Measurements from ENCODE around the gene RPN2. TPM values are rescaled to one million over a fixed set of nuclear protein-coding genes. Genes with fewer than 3 reads are reported as not detected.

The RPN2 gene
- total RNA-seq, 2 experiments from 2014 or later: 110 to 138 TPM

- no peak overlapping the region for H3K27ac ChIP-seq (ENCODE audit: low read depth, low read length, poor library complexity, severe bottlenecking)
- no peak overlapping the region for H3K4me2 ChIP-seq (ENCODE audit: low read length)
- H3K4me1 ChIP-seq (ENCODE audit: insufficient read depth, low read length, poor library complexity, severe bottlenecking): no peaks in the 10 kb centered on the region
- no peak overlapping the region for H3K4me3 ChIP-seq (ENCODE audit: low read depth, low read length, poor library complexity, severe bottlenecking)
- H3K9me3 ChIP-seq (ENCODE audit: low read length): no peaks in the 10 kb centered on the region
- ChIA-PET CTCF (ENCODE audit: unreplicated experiment) (no interaction called here), POLR2A (interaction anchor here (0.9 kb wide), 1 partner anchor 9 kb away, joined by 4 read pairs; no protein-coding TSS in a partner anchor)
- no peak overlapping the region for H2AFZ ChIP-seq (ENCODE audit: low read length)
- intact Hi-C loops (cut with micrococcal nuclease; ENCODE audit: unreplicated experiment): no loop called here
- TF ChIP-seq EZH2phosphoT487 (IDR thresholded peaks at IDR 0.05; ENCODE audit: borderline replicate concordance, low read depth, low read length): no peak
- TF ChIP-seq, protein P1, sequence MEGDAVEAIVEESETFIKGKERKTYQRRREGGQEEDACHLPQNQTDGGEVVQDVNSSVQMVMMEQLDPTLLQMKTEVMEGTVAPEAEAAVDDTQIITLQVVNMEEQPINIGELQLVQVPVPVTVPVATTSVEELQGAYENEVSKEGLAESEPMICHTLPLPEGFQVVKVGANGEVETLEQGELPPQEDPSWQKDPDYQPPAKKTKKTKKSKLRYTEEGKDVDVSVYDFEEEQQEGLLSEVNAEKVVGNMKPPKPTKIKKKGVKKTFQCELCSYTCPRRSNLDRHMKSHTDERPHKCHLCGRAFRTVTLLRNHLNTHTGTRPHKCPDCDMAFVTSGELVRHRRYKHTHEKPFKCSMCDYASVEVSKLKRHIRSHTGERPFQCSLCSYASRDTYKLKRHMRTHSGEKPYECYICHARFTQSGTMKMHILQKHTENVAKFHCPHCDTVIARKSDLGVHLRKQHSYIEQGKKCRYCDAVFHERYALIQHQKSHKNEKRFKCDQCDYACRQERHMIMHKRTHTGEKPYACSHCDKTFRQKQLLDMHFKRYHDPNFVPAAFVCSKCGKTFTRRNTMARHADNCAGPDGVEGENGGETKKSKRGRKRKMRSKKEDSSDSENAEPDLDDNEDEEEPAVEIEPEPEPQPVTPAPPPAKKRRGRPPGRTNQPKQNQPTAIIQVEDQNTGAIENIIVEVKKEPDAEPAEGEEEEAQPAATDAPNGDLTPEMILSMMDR (conservative IDR thresholded peaks at IDR 0.05; ENCODE audit: low read length): no peak
- DNase-seq (ENCODE audit: low spot score): no peak
- no peaks in the 10 kb centered on the region for H3K9me2 ChIP-seq (ENCODE audit: insufficient read depth, low read length)
- BruUV-seq (replicated peaks): no TSS peak
- peaks cover 97% of the 10 kb centered on the region for H3K36me3 ChIP-seq (ENCODE audit: insufficient read depth, low read length)
- H4K20me1 ChIP-seq (ENCODE audit: insufficient read depth, low read length): 0 out of 2 replicates have a peak, but pooled peaks cover 5% of the 10 kb centered on the region
- no peaks in the 10 kb centered on the region for H3K79me2 ChIP-seq (ENCODE audit: insufficient read depth, low read depth, low read length)
Measured at GRCh38 chr20:37205794-37206193, 26.7 kb downstream of the RPN2 start.

DNA sequence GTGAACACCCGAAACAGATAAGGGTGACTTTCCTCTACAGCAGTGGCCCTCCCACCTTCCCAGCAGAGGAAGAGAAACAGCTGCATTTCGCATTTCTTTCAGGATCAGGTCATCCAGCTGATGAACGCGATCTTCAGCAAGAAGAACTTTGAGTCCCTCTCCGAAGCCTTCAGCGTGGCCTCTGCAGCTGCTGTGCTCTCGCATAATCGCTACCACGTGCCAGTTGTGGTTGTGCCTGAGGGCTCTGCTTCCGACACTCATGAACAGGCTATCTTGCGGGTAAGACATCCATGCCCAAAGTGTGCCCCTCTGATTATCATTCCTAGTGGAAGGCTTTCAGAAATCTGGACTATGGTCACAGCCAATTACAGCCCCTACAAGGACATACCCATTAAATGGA, 28.0 kb downstream of the RPN2 start:
- ChIA-PET CTCF (ENCODE audit: unreplicated experiment) (no interaction called here), POLR2A (no interaction called here)
- H3K9me2 ChIP-seq (ENCODE audit: insufficient read depth, low read length): no peaks in the 10 kb centered on the region
- no peak for DNase-seq (ENCODE audit: low spot score)
- peaks cover 93% of the 10 kb centered on the region for H3K36me3 ChIP-seq (ENCODE audit: insufficient read depth, low read length)
- no peak overlapping the region for H3K4me2 ChIP-seq (ENCODE audit: low read length)
- no peak overlapping the region for H3K27ac ChIP-seq (ENCODE audit: low read depth, low read length, poor library complexity, severe bottlenecking)
- no TSS peak for BruUV-seq (replicated peaks)
- intact Hi-C loops (cut with micrococcal nuclease; ENCODE audit: unreplicated experiment): no loop called here
- no peaks in the 10 kb centered on the region for H3K79me2 ChIP-seq (ENCODE audit: insufficient read depth, low read depth, low read length)
- H2AFZ ChIP-seq (ENCODE audit: low read length): no peak overlapping the region
- no peak overlapping the region for H3K4me3 ChIP-seq (ENCODE audit: low read depth, low read length, poor library complexity, severe bottlenecking)
- 0 out of 2 replicates have a peak, but pooled peaks cover 5% of the 10 kb centered on the region for H4K20me1 ChIP-seq (ENCODE audit: insufficient read depth, low read length)
- H3K4me1 ChIP-seq (ENCODE audit: insufficient read depth, low read length, poor library complexity, severe bottlenecking): no peaks in the 10 kb centered on the region
- H3K9me3 ChIP-seq (ENCODE audit: low read length): no peaks in the 10 kb centered on the region
- no peak for TF ChIP-seq EZH2phosphoT487 (IDR thresholded peaks at IDR 0.05; ENCODE audit: borderline replicate concordance, low read depth, low read length)
- TF ChIP-seq, protein P1 (conservative IDR thresholded peaks at IDR 0.05; ENCODE audit: low read length): no peak

DNA sequence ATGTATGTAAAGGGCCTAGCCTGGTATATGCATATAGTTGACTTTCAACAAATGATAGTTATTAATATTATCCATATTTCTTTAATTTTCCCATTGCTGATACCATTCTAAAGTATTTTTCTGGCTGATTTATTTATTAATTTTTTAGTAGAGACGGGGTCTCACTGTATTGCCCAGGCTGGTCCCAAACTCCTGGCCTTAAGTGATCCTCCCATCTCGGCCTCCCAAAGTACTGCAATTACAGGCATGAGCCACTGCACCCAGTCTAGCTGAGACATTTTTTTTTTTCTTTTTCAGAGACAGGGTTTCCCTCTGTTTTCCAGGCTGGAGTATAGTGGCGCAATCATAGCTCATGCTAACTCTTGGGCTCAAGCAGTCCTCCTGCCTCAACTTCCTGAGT, 30.1 kb downstream of the RPN2 start:
- no peak overlapping the region for H3K4me3 ChIP-seq (ENCODE audit: low read depth, low read length, poor library complexity, severe bottlenecking)
- H3K4me2 ChIP-seq (ENCODE audit: low read length): no peak overlapping the region
- no peak for DNase-seq (ENCODE audit: low spot score)
- no peak overlapping the region for H3K27ac ChIP-seq (ENCODE audit: low read depth, low read length, poor library complexity, severe bottlenecking)
- H3K9me2 ChIP-seq (ENCODE audit: insufficient read depth, low read length): no peaks in the 10 kb centered on the region
- no peaks in the 10 kb centered on the region for H3K9me3 ChIP-seq (ENCODE audit: low read length)
- TF ChIP-seq EZH2phosphoT487 (IDR thresholded peaks at IDR 0.05; ENCODE audit: borderline replicate concordance, low read depth, low read length): no peak
- TF ChIP-seq, protein P1 (conservative IDR thresholded peaks at IDR 0.05; ENCODE audit: low read length): no peak
- no peaks in the 10 kb centered on the region for H3K4me1 ChIP-seq (ENCODE audit: insufficient read depth, low read length, poor library complexity, severe bottlenecking)
- ChIA-PET CTCF (ENCODE audit: unreplicated experiment) (interaction anchor here (0.5 kb wide), 1 partner anchor 367 kb away, joined by 3 read pairs; no protein-coding TSS in a partner anchor), POLR2A (interaction anchor here (0.9 to 1.0 kb wide), 2 partner anchors 12 to 64 kb away, joined by 3 read pairs; no protein-coding TSS in a partner anchor)
- 0 out of 2 replicates have a peak, but pooled peaks cover 5% of the 10 kb centered on the region for H4K20me1 ChIP-seq (ENCODE audit: insufficient read depth, low read length)
- peaks cover 93% of the 10 kb centered on the region for H3K36me3 ChIP-seq (ENCODE audit: insufficient read depth, low read length)
- no peak overlapping the region for H2AFZ ChIP-seq (ENCODE audit: low read length)
- no TSS peak for BruUV-seq (replicated peaks)
- intact Hi-C loops (cut with micrococcal nuclease; ENCODE audit: unreplicated experiment): no loop called here
- no peaks in the 10 kb centered on the region for H3K79me2 ChIP-seq (ENCODE audit: insufficient read depth, low read depth, low read length)
